OCI-LY3 (cell line): ENCODE results near the gene PHACTR3.
"Not testable (repeated sequence)": the region's sequence is repeated elsewhere in the genome, so short reads cannot be mapped to it uniquely, and the experiment has no call there.

ENCODE experiments used
- H2AFZ ChIP-seq: fragments of 200-600, 300-600 bp; shearing (Covaris generic); 2 replicates; pipeline ENCODE4 v1.6.0; 2014; ENCODE audit warnings: antibody characterized with exemption, low read depth, low read length
- H3K27ac ChIP-seq: fragments of 200-600, 300-600 bp; sonication (generic); 2 replicates; pipeline ENCODE4 v1.5.1; 2014; ENCODE audit warnings: mild to moderate bottlenecking, low read length, moderate library complexity, mixed read lengths
- H3K27me3 ChIP-seq: fragments of 200-600, 300-600 bp; sonication (generic); 2 replicates; pipeline ENCODE4 v1.6.1; 2014; ENCODE audit warnings: low read depth, low read length, mixed read lengths
- H3K36me3 ChIP-seq: fragments of 200-600, 300-600 bp; sonication (generic); replicated peaks from 2 replicates; pipeline ENCODE3; 2014; ENCODE audit warnings: low read depth, low read length, mixed read lengths
- H3K4me1 ChIP-seq: fragments of 300-600, 200-600 bp; sonication (generic); 2 replicates; pipeline ENCODE4 v1.6.1; 2014; ENCODE audit warnings: low read length, mixed read lengths
- H3K4me2 ChIP-seq: fragments of 200-600, 300-600 bp; sonication (generic); 2 replicates; pipeline ENCODE4 v1.6.1; 2014; ENCODE audit warnings: low read length, mixed read lengths
- H3K4me3 ChIP-seq: fragments of 300-600, 200-600 bp; sonication (generic); 2 replicates; pipeline ENCODE4 v1.5.1; 2014; ENCODE audit warnings: antibody characterized with exemption, mild to moderate bottlenecking, low read length, moderate library complexity
- H3K79me2 ChIP-seq: fragments of 300-600, 200-600 bp; shearing (Covaris generic); 2 replicates; pipeline ENCODE4 v1.6.1; 2014; ENCODE audit warnings: mild to moderate bottlenecking, low read length, mixed read lengths
- H3K9ac ChIP-seq: fragments of 300-600, 200-600 bp; shearing (Covaris generic); 2 replicates; pipeline ENCODE4 v1.6.0; 2014; ENCODE audit warnings: mild to moderate bottlenecking, low read length, moderate library complexity
- H3K9me3 ChIP-seq: fragments of 200-600, 300-600 bp; shearing (Covaris generic); 2 replicates; pipeline ENCODE4 v1.6.1; 2014; ENCODE audit warnings: low read length, mixed read lengths; ENCODE audit not compliant: insufficient read depth
- H4K20me1 ChIP-seq: fragments of 200-600, 300-600 bp; sonication (generic); 2 replicates; pipeline ENCODE4 v1.6.1; 2016; ENCODE audit warnings: low read length, mixed read lengths; ENCODE audit not compliant: insufficient read depth
- EZH2phosphoT487 ChIP-seq: fragments of 200-600 bp; shearing (Covaris generic); IDR thresholded peaks from 2 replicates; pipeline ENCODE4 v1.6.1; 2018; ENCODE audit warnings: antibody characterized with exemption, mixed run types, low read depth
- TF ChIP-seq, protein P1 (sequence below): fragments of 200-600, 300-600 bp; sonication (generic); IDR thresholded peaks from 2 replicates; pipeline ENCODE4 v1.5.1; 2014; ENCODE audit warnings: antibody characterized with exemption, low read length, low read depth

Gene PHACTR3

DNA sequence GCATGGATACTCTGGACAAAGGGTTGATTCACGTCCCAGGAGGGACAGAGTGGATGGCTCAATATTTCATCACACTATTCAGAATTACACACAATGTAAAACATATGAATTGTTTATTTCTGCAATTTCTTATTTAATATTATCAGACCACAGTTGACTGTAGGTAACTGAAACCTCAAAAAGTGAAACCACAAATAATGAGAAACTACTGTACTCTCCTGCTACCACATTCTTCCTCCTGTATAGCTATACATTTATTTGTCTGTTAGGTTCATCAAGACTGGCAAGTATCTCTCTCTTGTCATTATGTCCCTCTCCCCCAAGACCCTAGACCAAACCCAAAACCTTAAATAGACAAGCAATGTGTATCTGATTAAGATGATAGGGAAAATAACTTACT lies 269.1 kb downstream of the PHACTR3 start:
- Histone ChIP-seq H4K20me1 (no peaks in the 10 kb centered on the region), H3K9ac (no peak overlapping the region)

DNA sequence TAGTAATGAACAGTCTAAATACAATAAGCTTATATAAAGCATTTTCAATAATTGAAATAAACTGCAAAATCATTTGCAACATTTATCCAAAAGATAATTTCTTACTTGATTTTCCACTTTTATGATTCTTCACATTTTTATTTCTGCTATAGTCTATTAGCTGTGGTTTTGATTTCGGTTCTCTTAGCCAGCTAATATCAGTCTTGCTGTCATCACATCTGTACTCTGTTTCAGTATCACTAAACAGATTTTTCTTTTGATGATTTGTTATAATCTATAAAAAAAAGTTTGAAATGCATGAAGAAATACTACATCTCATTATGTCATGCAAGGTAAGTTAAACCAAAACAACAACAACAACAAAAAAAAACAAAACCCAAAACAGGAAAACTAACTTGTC lies 275.9 kb downstream of the PHACTR3 start:
- no peak overlapping the region for H2AFZ ChIP-seq
- H3K4me2 ChIP-seq, result no peak overlapping the region
- no peak overlapping the region for H3K9ac ChIP-seq
- no peaks in the 10 kb centered on the region for H3K9me3 ChIP-seq
- H3K27me3 ChIP-seq, result 0 out of 2 replicates have a peak, but pooled peaks cover 10% of the 10 kb centered on the region
- no peak for TF ChIP-seq EZH2phosphoT487
- TF ChIP-seq, protein P1, sequence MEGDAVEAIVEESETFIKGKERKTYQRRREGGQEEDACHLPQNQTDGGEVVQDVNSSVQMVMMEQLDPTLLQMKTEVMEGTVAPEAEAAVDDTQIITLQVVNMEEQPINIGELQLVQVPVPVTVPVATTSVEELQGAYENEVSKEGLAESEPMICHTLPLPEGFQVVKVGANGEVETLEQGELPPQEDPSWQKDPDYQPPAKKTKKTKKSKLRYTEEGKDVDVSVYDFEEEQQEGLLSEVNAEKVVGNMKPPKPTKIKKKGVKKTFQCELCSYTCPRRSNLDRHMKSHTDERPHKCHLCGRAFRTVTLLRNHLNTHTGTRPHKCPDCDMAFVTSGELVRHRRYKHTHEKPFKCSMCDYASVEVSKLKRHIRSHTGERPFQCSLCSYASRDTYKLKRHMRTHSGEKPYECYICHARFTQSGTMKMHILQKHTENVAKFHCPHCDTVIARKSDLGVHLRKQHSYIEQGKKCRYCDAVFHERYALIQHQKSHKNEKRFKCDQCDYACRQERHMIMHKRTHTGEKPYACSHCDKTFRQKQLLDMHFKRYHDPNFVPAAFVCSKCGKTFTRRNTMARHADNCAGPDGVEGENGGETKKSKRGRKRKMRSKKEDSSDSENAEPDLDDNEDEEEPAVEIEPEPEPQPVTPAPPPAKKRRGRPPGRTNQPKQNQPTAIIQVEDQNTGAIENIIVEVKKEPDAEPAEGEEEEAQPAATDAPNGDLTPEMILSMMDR, result no peak
- no peaks in the 10 kb centered on the region for H3K79me2 ChIP-seq
- no peak overlapping the region for H3K4me3 ChIP-seq
- peaks cover 7% of the 10 kb centered on the region for H3K4me1 ChIP-seq
- H4K20me1 ChIP-seq, result no peaks in the 10 kb centered on the region
- no peak overlapping the region for H3K27ac ChIP-seq
- no peaks in the 10 kb centered on the region for H3K36me3 ChIP-seq

More for the DNA sequence above, 269.1 kb downstream of the PHACTR3 start:
- Histone ChIP-seq H3K9me3 (no peaks in the 10 kb centered on the region), H3K4me3 (no peak overlapping the region), H2AFZ (no peak overlapping the region), H3K27ac (no peak overlapping the region), H3K4me2 (no peak overlapping the region), H3K36me3 (no peaks in the 10 kb centered on the region), H3K79me2 (no peaks in the 10 kb centered on the region), H3K4me1 (peaks cover 7% of the 10 kb centered on the region), H3K27me3 (peaks cover 15% of the 10 kb centered on the region; the same call in 1 of the 2 replicates)
- TF ChIP-seq, protein P1, result no peak
- no peak for TF ChIP-seq EZH2phosphoT487

DNA sequence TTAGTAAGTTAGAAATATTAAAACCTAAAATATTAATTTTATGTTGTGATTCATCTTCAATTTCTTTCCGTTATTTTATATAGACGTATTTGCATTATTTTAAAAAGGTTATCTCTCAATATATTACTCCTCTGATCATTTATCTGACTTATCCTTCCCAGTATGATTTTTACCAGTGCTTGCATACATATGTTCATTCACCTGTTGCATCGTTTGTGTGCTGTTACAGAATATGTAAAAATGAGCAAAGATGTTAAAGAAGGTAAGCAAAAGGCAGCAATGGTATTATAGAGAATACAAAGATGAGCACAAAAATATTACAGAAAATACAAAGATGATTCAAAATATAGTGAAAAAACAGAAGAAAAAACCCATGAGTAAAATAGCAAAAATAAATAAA lies 280.2 kb downstream of the PHACTR3 start:
- Histone ChIP-seq H3K36me3 (no peaks in the 10 kb centered on the region), H3K4me1 (peaks cover 7% of the 10 kb centered on the region), H3K4me3 (no peak overlapping the region), H3K27ac (no peak overlapping the region), H3K9ac (no peak overlapping the region), H3K9me3 (no peaks in the 10 kb centered on the region), H3K27me3 (peaks cover 21% of the 10 kb centered on the region; the same call in 1 of the 2 replicates), H2AFZ (no peak overlapping the region), H3K4me2 (no peak overlapping the region), H4K20me1 (no peaks in the 10 kb centered on the region), H3K79me2 (no peaks in the 10 kb centered on the region)
- TF ChIP-seq EZH2phosphoT487, result no peak
- TF ChIP-seq, protein P1, result no peak

DNA sequence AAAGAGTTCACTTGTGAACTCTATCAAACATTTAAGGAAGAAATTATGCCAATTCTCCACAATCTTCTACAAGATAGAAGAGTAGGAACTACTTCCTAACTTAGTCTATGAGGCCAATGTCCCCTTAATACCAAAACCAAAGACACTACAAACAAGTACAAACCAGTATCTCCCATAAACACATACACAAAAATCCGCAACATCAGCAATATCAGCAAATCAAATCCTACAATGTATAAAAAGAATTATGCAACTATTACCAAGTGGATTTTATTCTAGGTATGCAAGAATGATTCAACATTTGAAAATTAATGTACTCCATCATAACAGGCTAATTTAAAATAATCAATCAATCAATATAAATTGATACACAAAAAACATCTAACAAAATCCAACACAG lies 283.7 kb downstream of the PHACTR3 start:
- H3K27ac ChIP-seq, result no peak overlapping the region
- no peak overlapping the region for H3K4me3 ChIP-seq
- peaks cover 26% of the 10 kb centered on the region for H3K27me3 ChIP-seq
- no peak overlapping the region for H3K4me2 ChIP-seq
- no peak overlapping the region for H2AFZ ChIP-seq
- H3K9ac ChIP-seq, result no peak overlapping the region
- peaks cover 7% of the 10 kb centered on the region for H3K4me1 ChIP-seq
- H4K20me1 ChIP-seq, result no peaks in the 10 kb centered on the region
- TF ChIP-seq EZH2phosphoT487, result no peak
- TF ChIP-seq, protein P1, result no peak
- H3K9me3 ChIP-seq, result no peaks in the 10 kb centered on the region
- no peaks in the 10 kb centered on the region for H3K36me3 ChIP-seq
- H3K79me2 ChIP-seq, result no peaks in the 10 kb centered on the region

DNA sequence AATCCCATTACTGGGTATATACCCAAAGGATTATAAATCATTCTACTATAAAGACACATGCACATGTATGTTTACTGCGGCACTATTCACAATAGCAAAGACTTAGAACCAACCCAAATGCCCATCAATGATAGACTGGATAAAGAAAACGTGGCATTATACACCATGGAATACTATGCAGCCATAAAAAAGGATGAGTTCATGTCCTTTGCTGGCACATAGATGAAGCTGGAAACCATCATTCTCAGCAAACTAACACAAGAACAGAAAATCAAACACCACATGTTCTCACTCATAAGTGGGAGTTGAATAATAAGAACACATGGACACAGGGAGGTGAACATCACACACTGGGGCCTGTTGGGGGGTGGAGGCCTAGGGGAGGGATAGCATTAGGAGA lies 285.7 kb downstream of the PHACTR3 start:
- not testable (repeated sequence) for H3K4me3 ChIP-seq, H3K36me3 ChIP-seq, H3K9ac ChIP-seq, H3K9me3 ChIP-seq, H3K4me1 ChIP-seq, H2AFZ ChIP-seq, H3K79me2 ChIP-seq, H3K4me2 ChIP-seq, H3K27ac ChIP-seq, H4K20me1 ChIP-seq
- peaks cover 43% of the 10 kb centered on the region for H3K27me3 ChIP-seq
